Hypothalamus (tissue), 51 donors: ENCODE data around the gene ENTPD7.
"Not testable (repeated sequence)": the region's sequence is repeated elsewhere in the genome, so short reads cannot be mapped to it uniquely, and the experiment has no call there.

Experiments
- DNase-seq, 51 donors: peaks; one replicate each; lab custom pipeline; 2025; lab: John Stamatoyannopoulos, UW

ENTPD7 gene

DNA sequence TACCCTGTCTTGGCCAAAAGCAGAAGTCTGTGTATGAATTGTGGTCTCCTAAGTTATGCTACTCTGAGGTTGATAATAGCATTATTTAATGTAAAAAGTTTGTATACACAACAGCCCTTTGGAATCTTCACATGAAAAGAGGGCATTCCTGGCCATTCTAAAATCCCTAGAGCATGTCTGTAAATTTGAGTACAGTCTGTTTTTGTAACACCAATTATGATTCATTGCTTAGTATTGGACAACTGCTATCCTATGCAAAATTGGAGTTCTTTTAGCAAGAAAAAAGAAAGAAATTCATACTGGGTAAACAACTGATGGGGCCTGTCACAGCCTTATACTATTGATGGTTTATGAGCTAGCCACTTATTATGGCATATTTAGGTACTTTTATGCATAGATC lies 82.9 kb downstream of the ENTPD7 start:
- DNase-seq: no peak

GRCh38 chr10:99742701-99743100 lies 83.4 kb downstream of the ENTPD7 start:
- no peak for DNase-seq

DNA sequence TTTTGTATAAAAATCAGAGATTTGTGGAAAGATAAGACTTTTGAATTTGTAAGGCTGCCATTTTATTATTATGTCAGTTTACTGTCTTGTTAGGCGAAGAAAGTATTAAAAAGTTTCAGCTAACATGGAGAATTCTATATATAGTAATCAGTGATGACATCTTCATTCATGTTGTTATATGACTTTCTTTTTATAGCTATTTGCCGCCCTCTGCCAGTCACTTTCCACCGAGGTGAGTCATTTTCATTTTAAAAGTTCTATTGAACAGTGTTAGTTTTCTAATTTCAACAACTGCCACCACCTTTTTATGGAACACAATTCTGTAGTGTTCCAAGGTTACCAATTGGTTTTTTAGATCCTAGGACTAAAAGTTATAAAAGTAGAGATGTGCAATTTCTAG lies 84.5 kb downstream of the ENTPD7 start:
- peak in 1 of 51 donors; percentile 6 for DNase-seq

DNA sequence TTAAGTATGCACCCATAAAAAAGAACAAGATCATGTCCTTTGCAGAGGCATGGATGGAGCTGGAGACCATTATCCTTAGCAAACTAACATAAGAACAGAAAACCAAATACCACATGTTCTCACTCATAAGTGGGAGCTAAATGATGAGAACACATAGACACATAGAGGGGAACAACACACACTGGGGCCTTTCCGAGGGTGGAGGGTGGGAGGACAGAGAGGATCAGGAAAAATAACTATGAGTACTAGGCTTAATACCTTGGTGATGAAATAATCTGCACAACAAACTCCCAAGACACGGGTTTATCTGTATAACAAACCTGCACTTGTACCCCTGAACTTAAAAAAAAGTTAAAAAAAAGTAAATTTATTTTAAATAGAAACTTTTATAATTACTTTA lies 86.9 kb downstream of the ENTPD7 start:
- DNase-seq: not testable (repeated sequence)

DNA sequence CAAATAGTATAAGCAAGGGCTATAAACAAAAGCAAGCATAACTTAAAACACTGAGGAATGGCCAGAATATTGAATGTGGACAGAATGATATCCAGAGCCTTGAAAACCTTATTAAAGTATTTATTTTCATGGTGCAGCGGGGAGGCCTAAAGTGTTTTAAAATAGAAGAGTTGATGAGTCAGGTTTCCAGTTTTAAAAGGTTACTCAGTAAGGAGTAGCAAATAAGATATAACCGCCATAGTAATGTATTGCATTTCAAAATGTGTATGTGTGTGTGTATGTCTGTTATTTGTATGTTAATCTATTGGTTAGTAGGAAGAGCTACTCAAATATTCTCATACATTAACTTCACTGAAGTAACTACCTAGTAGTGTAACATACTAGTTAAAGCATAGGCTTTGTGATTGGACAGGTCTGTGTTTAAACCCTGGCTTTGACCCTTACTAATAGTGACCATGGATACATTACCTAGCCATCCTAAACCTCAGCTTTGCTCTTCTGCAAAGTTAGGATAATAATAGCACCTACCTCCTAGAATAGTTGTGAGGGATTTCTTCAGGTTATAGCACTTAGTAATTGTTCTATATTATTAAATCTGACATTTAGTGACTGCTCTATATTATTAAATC lies 89.6 kb downstream of the ENTPD7 start:
- DNase-seq: no peak

GRCh38 chr10:99750641-99751040 lies 91.3 kb downstream of the ENTPD7 start:
- no peak for DNase-seq

GRCh38 chr10:99754670-99755069 lies 95.4 kb downstream of the ENTPD7 start:
- no peak for DNase-seq
